NCI-H446 (cell line): ENCODE data around the gene YPEL1.
"Not testable (repeated sequence)": the region's sequence is repeated elsewhere in the genome, so short reads cannot be mapped to it uniquely, and the experiment has no call there.

Source experiments
- DNase-seq, 2 experiments: peaks; one replicate each; lab custom pipeline; 2025; lab: John Stamatoyannopoulos, UW

YPEL1 gene

GRCh38 chr22:21753374-21754111 lies 17.9 kb upstream of the YPEL1 start:
- no peak for DNase-seq

- DNase-seq: no peak
Observed at GRCh38 chr22:21752276-21752675, 16.7 kb upstream of the YPEL1 start.

GRCh38 chr22:21745948-21746347 lies 10.4 kb upstream of the YPEL1 start:
- no peak for DNase-seq

GRCh38 chr22:21744917-21745316 lies 9.3 kb upstream of the YPEL1 start:
- DNase-seq: not testable (repeated sequence)

- DNase-seq: no peak
Observed at GRCh38 chr22:21741790-21742189, 6.2 kb upstream of the YPEL1 start.

- DNase-seq: no peak
Observed at GRCh38 chr22:21741059-21741458, 5.5 kb upstream of the YPEL1 start.

- DNase-seq: no peak
Observed at GRCh38 chr22:21739828-21740377, 4.3 kb upstream of the YPEL1 start.

GRCh38 chr22:21738966-21739365 lies 3.4 kb upstream of the YPEL1 start:
- no peak for DNase-seq

- no peak for DNase-seq
Observed at GRCh38 chr22:21738081-21738480, 2.5 kb upstream of the YPEL1 start.

GRCh38 chr22:21736948-21737347 lies 1.4 kb upstream of the YPEL1 start:
- no peak for DNase-seq

- no peak for DNase-seq
Observed at GRCh38 chr22:21736084-21736642, 569 bp upstream of the YPEL1 start.

GRCh38 chr22:21734540-21735199 lies 924 bp downstream of the YPEL1 start:
- no peak for DNase-seq

GRCh38 chr22:21731503-21731902 lies 4.1 kb downstream of the YPEL1 start:
- DNase-seq: no peak

- no peak for DNase-seq
Observed at GRCh38 chr22:21730535-21731308, 4.9 kb downstream of the YPEL1 start.

- not testable (repeated sequence) for DNase-seq
Observed at GRCh38 chr22:21729184-21729583, 6.4 kb downstream of the YPEL1 start.

- DNase-seq: no peak
Observed at GRCh38 chr22:21728270-21728669, 7.3 kb downstream of the YPEL1 start.

GRCh38 chr22:21727768-21728167 lies 7.8 kb downstream of the YPEL1 start:
- DNase-seq: no peak

GRCh38 chr22:21727159-21727558 lies 8.4 kb downstream of the YPEL1 start:
- no peak for DNase-seq

- no peak for DNase-seq
Observed at GRCh38 chr22:21726650-21727049, 8.9 kb downstream of the YPEL1 start.

- no peak for DNase-seq
Observed at GRCh38 chr22:21725956-21726649, 9.5 kb downstream of the YPEL1 start.

GRCh38 chr22:21724496-21724895 lies 11.1 kb downstream of the YPEL1 start:
- not testable (repeated sequence) for DNase-seq
